ENCODE measurements around the gene SDK1.

- TF ChIP-seq CTCF (IDR thresholded peaks at IDR 0.05; ENCODE audit: control extremely low read depth in 1 of 3, insufficient read depth in 1 of 3, low read depth in 1 of 3, low read length in 3 of 3) (no peak), MAX (IDR thresholded peaks at IDR 0.05) (no peak), CBX8 (IDR thresholded peaks at IDR 0.05; ENCODE audit: borderline replicate concordance, low read depth, low read length) (no peak), SIX5 (IDR thresholded peaks at IDR 0.05; ENCODE audit: low read depth, low read length) (no peak), POLR2A (IDR thresholded peaks at IDR 0.05; ENCODE audit: control extremely low read depth in 1 of 2, low read depth in 2 of 2, low read length in 2 of 2) (no peak)
These were observed 713.4 kb downstream of the SDK1 start for GRCh38 chr7:4014346-4015050.
